GM10266 (cell line): ENCODE results near the gene PRKAG3.
A peak's percentile ranks its signal among the peaks of the same experiment; 100 is the strongest.

Experiments
- DNase-seq: peaks from one replicate; pipeline ENCODE4 v3.0.0; 2012; ENCODE audit errors: extremely low spot score
- TF ChIP-seq, protein P1 (sequence below): IDR thresholded peaks from 2 replicates; pipeline ENCODE4 v1.5.1; 2012; ENCODE audit warnings: mild to moderate bottlenecking, low read depth; ENCODE audit not compliant: control insufficient read depth, insufficient read depth; ENCODE audit errors: missing control alignments

Gene PRKAG3

DNA sequence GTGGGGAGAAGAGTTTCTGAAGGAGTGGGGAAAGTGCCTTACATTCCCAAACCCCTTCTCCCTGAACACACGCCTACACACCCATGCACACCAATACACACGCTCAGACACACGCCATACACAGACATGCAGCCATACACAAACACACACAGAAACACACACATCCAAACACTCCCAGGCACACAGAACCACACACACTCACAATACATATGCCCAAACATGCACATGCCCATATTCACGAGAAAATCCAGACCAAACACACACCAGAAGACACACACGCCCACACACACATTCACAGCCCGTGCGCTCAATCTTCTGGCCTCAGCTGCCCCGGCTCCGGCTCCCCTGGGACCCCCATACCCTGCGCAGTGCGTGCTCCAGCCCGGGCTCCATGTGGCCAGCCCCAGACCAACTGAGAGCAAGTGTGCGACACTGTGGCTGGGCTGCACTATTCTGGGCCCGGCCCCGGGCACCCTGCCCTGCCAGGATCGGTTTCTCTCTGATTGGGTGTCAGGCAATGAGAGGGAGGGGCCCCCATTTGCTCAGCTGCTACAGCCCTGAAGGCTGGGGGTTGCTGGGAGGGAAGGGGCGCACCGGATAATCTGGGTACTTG lies at the start of gene PRKAG3:
TSS of gene PRKAG3 (minus strand) at position 426 of the 613 bp plus-strand sequence.
- DNase-seq, result no peak
- TF ChIP-seq, protein P1, sequence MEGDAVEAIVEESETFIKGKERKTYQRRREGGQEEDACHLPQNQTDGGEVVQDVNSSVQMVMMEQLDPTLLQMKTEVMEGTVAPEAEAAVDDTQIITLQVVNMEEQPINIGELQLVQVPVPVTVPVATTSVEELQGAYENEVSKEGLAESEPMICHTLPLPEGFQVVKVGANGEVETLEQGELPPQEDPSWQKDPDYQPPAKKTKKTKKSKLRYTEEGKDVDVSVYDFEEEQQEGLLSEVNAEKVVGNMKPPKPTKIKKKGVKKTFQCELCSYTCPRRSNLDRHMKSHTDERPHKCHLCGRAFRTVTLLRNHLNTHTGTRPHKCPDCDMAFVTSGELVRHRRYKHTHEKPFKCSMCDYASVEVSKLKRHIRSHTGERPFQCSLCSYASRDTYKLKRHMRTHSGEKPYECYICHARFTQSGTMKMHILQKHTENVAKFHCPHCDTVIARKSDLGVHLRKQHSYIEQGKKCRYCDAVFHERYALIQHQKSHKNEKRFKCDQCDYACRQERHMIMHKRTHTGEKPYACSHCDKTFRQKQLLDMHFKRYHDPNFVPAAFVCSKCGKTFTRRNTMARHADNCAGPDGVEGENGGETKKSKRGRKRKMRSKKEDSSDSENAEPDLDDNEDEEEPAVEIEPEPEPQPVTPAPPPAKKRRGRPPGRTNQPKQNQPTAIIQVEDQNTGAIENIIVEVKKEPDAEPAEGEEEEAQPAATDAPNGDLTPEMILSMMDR, result no peak

DNA sequence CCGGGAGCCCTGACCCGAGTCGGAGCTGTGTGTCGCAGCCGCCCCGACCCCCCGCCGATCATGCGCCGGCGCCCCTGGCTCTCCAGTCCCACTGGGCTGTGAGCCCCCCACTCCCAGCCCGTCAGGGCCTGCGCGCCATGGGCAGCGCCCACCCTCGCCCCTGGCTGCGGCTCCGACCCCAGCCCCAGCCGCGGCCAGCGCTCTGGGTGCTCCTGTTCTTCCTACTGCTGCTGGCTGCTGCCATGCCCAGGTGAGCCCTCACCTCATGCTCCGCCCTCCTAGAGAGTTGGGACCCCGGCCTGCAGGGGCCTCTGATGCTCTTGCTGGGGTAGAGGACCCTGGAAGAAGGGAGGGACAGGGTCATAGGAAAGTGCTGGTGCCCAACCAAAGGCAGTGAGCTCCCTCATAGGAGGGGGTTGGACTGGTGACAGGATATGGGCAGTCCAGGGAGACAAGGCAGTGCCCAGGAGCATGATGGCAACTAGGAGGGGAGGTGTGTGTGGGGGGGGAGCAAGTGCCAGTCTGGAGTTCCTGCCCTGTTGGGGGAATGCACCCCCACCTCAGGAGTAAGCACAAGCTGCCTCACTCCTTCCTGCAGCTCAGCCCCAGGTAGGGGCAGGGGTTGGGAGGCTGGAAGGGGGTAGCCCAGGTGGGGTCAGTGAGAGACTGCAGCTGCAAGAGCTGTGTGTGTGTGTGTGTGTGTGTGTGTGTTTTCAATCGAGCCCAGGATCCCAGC lies 49.4 kb upstream of the PRKAG3 start:
- TF ChIP-seq, protein P1, result no peak
- no peak for DNase-seq

DNA sequence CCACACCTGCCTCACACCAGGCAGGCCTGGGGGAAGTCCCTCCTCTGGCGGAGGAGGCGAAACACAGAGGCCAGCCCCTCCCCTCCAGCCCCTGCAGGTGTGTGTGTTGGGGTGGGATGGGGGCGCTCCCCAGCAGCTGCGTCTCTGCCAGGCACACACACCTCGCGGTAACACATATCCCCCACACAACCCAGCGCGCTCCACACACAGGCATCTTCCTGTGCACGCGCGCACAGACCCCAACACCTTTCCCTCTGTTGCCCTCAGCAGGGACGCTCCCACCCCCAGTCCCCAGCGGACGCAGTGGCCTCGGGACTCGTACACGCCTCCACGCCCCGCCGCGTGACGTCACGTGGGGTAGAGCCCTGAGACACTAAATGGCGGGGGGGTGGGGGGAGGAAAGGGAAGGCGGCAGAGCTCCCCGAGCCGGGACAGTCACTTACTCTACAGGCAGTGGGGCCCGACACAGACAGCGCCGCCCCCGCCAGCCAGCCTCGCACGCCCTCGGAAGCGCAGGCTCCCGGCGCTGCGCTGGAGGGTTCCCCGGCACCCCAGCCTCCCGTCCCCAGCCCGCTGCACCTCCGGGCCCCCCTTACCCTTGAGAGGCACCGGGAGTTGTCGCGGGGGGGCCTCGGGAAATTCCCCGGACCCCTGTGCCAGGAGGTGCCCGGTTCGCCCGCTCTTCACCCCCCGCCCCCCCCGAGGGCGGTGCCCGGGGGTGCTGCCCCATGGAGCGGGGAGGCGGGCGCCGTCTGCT lies 48.7 kb upstream of the PRKAG3 start, which contains the start of gene WNT10A:
TSS of gene WNT10A (plus strand) at position 751 of the 757 bp plus-strand sequence. CDS start 144 bp downstream, outside the sequence.
- peak; percentile 92 for DNase-seq
- TF ChIP-seq, protein P1, result no peak

DNA sequence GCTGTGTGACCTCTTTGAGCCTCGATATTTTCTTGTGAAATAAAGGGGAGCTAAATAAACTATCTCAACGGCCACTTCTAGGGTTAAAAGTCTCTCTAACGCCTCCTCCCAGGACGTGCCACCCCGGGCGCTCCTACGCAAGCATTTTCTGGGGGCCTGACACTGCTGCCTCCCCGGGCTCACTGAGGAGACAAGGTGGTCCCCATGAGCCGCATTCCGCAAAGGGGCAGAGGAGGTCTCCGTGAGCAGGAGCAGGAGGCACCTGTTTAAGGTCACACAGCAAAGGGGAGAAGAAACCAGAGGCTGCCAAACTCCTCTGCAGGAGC lies 48.1 kb upstream of the PRKAG3 start:
- no peak for DNase-seq
- TF ChIP-seq, protein P1, result no peak

DNA sequence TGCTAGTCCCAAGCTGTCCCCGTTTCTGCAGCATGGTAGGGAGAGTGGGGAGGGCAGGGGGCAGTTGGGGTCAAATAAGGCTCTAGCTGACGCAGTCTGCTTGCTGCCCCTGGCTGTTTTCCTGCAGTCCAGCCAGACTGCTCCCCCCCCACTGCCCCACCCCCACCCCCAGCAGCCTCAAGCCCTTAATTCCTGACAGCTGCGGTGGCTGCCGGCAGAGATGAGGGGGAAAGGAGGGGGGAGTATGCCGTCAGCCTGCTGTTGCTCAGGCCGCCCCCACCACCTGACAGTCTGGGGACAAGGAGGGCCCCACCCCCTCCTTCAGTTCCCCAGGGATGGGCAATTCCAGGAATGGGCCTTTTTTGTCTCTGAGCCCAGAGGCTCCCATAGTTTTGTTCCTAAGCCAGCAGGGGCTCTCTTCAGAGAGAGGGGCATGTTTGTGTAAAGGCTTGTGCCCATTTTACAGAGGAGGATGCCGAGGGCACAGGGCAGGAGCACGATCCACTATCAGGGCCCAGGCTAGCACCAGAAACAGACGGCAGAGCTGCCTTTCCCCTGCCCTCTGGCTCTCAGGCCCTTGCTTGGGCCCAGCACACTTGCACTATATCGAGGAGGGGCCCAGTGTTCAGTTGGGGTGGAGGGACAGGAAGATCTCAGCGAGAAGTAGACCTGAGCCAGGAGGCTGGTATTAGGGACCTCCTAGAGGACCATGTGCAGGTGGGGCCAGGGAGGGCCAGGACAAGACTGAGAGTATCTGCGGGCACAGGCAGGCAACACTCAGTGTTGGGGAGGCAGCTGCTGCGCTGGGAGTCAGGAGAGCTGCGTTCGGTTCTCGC lies 47.5 kb upstream of the PRKAG3 start:
- DNase-seq, result no peak
- TF ChIP-seq, protein P1, result no peak

DNA sequence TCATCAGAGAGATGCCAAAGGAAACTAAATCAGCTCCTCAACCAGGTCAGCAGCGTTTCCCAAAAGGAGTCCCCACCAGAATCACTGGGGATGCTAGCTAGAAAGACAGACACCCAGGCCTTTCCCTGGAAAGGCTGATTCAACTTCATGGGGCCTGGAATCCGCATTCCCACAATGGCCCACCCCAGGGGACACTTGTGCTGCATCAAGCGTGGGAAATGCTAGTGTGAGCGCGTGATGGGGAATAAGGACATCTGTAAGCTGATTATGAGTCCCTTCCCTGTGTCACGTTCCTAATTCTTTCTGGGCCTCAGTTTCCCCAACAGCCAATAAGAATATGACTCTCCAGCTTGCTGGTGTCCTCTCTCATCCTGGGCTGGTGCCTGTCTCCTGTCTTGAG lies 46.9 kb upstream of the PRKAG3 start:
- TF ChIP-seq, protein P1, result no peak

More for the DNA sequence above, 46.9 kb upstream of the PRKAG3 start:
- DNase-seq, result no peak
